DND-41 (cell line): Measurements from ENCODE around the gene LPAR2.

Source experiments
- ATAC-seq: fragments of 200-7000 bp; cut with Tn5 transposase; 3 replicates; pipeline ENCODE4 v1.9.1; 2021; ENCODE audit warnings: low read depth; ENCODE audit not compliant: insufficient read depth
- DNase-seq: peaks from one replicate; pipeline ENCODE4 v3.0.0-alpha.2; 2020
- H2AFZ ChIP-seq: 2 replicates; pipeline ENCODE4 v1.6.0; 2012; ENCODE audit warnings: low read depth, low read length
- H3K27ac ChIP-seq: 2 replicates; pipeline ENCODE4 v1.5.1; 2012; ENCODE audit warnings: low read length, inconsistent platforms
- H3K27me3 ChIP-seq: fragments of 200-600 bp; sonication (generic); 2 replicates; pipeline ENCODE4 v1.6.0; 2012; ENCODE audit warnings: low read length, mild to moderate bottlenecking, inconsistent platforms; ENCODE audit not compliant: insufficient read depth, poor library complexity
- H3K36me3 ChIP-seq: 2 replicates; pipeline ENCODE4 v1.5.1; 2012; ENCODE audit warnings: low read length, inconsistent platforms; ENCODE audit not compliant: insufficient read depth
- H3K4me1 ChIP-seq: 2 replicates; pipeline ENCODE4 v1.5.1; 2012; ENCODE audit warnings: mild to moderate bottlenecking, low read length; ENCODE audit not compliant: insufficient read depth
- H3K4me2 ChIP-seq: 2 replicates; pipeline ENCODE4 v1.6.0; 2012; ENCODE audit warnings: mild to moderate bottlenecking, moderate library complexity, low read length, inconsistent platforms; ENCODE audit not compliant: insufficient read depth
- H3K4me3 ChIP-seq, 2 experiments: fragments of 200-600 bp in 1 of 2; shearing (Covaris generic) in 1 of 2; 2 replicates each; pipeline ENCODE4 v1.5.1; 2012 to 2016; ENCODE audit warnings: inconsistent platforms in 2 of 2, low read length in 2 of 2, mild to moderate bottlenecking in 2 of 2, low read depth in 1 of 2, moderate library complexity in 1 of 2
- H3K79me2 ChIP-seq: 2 replicates; pipeline ENCODE4 v1.6.0; 2012; ENCODE audit warnings: low read length, inconsistent platforms; ENCODE audit not compliant: insufficient read depth
- H3K9ac ChIP-seq: 2 replicates; pipeline ENCODE4 v1.6.0; 2012; ENCODE audit warnings: low read depth, mild to moderate bottlenecking, inconsistent platforms, low read length, moderate library complexity
- H3K9me3 ChIP-seq: 2 replicates; pipeline ENCODE4 v1.5.1; 2012; ENCODE audit warnings: low read length, moderate library complexity, mild to moderate bottlenecking, inconsistent platforms; ENCODE audit not compliant: insufficient read depth, severe bottlenecking
- H4K20me1 ChIP-seq: 2 replicates; pipeline ENCODE4 v1.6.0; 2012; ENCODE audit warnings: low read length; ENCODE audit not compliant: insufficient read depth
- CTCF ChIP-seq: IDR thresholded peaks from 2 replicates; pipeline ENCODE4 v1.5.1; 2012; ENCODE audit warnings: borderline replicate concordance, low read length, moderate library complexity, mild to moderate bottlenecking; ENCODE audit not compliant: poor library complexity, severe bottlenecking; ENCODE audit errors: extremely low read depth
- EZH2 ChIP-seq: IDR thresholded peaks from 3 replicates; pipeline ENCODE4 v1.6.1; 2012; ENCODE audit warnings: borderline replicate concordance, low read depth, mild to moderate bottlenecking, moderate library complexity, low read length, inconsistent platforms; ENCODE audit not compliant: severe bottlenecking

The LPAR2 gene

GRCh38 chr19:19633711-19634515, 5.9 kb upstream of the LPAR2 start:
- no peak overlapping the region for H3K9ac ChIP-seq
- no peaks in the 10 kb centered on the region for H3K79me2 ChIP-seq
- peaks cover 4% of the 10 kb centered on the region for H4K20me1 ChIP-seq
- ATAC-seq (no peak), DNase-seq (no peak)
- no peaks in the 10 kb centered on the region for H3K9me3 ChIP-seq
- no peaks in the 10 kb centered on the region for H3K27me3 ChIP-seq
- H3K4me1 ChIP-seq = no peaks in the 10 kb centered on the region
- no peak overlapping the region for H3K27ac ChIP-seq
- H2AFZ ChIP-seq = no peak overlapping the region
- TF ChIP-seq CTCF = no peak
- TF ChIP-seq EZH2 = no peak
- peaks cover 73% of the 10 kb centered on the region for H3K36me3 ChIP-seq
- no peak overlapping the region for H3K4me2 ChIP-seq
- H3K4me3 ChIP-seq = no peak overlapping the region

- Histone ChIP-seq H3K27ac (no peak overlapping the region), H3K79me2 (no peaks in the 10 kb centered on the region), H3K27me3 (no peaks in the 10 kb centered on the region), H3K4me3 (no peak overlapping the region), H2AFZ (no peak overlapping the region), H3K4me2 (no peak overlapping the region), H3K4me1 (no peaks in the 10 kb centered on the region), H3K9ac (no peak overlapping the region), H3K36me3 (peaks cover 65% of the 10 kb centered on the region), H4K20me1 (peaks cover 4% of the 10 kb centered on the region), H3K9me3 (no peaks in the 10 kb centered on the region)
- TF ChIP-seq EZH2 (no peak), CTCF (no peak)
- ATAC-seq (no peak), DNase-seq (no peak)
Measured at GRCh38 chr19:19632661-19633060, 4.6 kb upstream of the LPAR2 start.

GRCh38 chr19:19631346-19631745, 3.3 kb upstream of the LPAR2 start:
- no peak overlapping the region for H3K9ac ChIP-seq
- ATAC-seq (no peak), DNase-seq (no peak)
- no peaks in the 10 kb centered on the region for H3K9me3 ChIP-seq
- H3K4me3 ChIP-seq = no peak overlapping the region
- no peak overlapping the region for H2AFZ ChIP-seq
- no peak for TF ChIP-seq CTCF
- no peak for TF ChIP-seq EZH2
- H3K4me1 ChIP-seq = no peaks in the 10 kb centered on the region
- H3K36me3 ChIP-seq = peaks cover 62% of the 10 kb centered on the region
- H3K79me2 ChIP-seq = no peaks in the 10 kb centered on the region
- H4K20me1 ChIP-seq = peaks cover 4% of the 10 kb centered on the region
- no peaks in the 10 kb centered on the region for H3K27me3 ChIP-seq
- no peak overlapping the region for H3K4me2 ChIP-seq
- H3K27ac ChIP-seq = no peak overlapping the region
